ENCODE data around the gene ZBTB20. TPM values are rescaled to one million over a fixed set of nuclear protein-coding genes. Genes with fewer than 3 reads are reported as not detected.

ZBTB20 gene
- total RNA-seq, 1 donor from 2014 or later, result 30.4 TPM

- H3K4me1 Mint-ChIP-seq, result peaks cover 18% of the 10 kb centered on the region
- no peaks in the 10 kb centered on the region for H3K27me3 Mint-ChIP-seq (ENCODE audit: low read depth)
- no peak overlapping the region for H3K4me3 Mint-ChIP-seq
- no peak for TF ChIP-seq CTCF (IDR thresholded peaks at IDR 0.05; ENCODE audit: unreplicated experiment)
- H3K27ac Mint-ChIP-seq, result no peak overlapping the region
- no peaks in the 10 kb centered on the region for H3K9me3 Mint-ChIP-seq
- DNase-seq (ENCODE audit: low spot score in 2 of 2, unreplicated experiment in 2 of 2), result no peak
- no peaks in the 10 kb centered on the region for H3K36me3 Mint-ChIP-seq
Measured at GRCh38 chr3:114411811-114412803, 735.0 kb downstream of the ZBTB20 start.

GRCh38 chr3:114411190-114411668 lies 735.9 kb downstream of the ZBTB20 start:
- Mint-ChIP-seq H3K27ac (no peak overlapping the region), H3K27me3 (ENCODE audit: low read depth) (no peaks in the 10 kb centered on the region), H3K4me1 (peaks cover 18% of the 10 kb centered on the region), H3K9me3 (no peaks in the 10 kb centered on the region), H3K36me3 (no peaks in the 10 kb centered on the region), H3K4me3 (no peak overlapping the region)
- no peak for DNase-seq (ENCODE audit: low spot score in 2 of 2, unreplicated experiment in 2 of 2)
- TF ChIP-seq CTCF (IDR thresholded peaks at IDR 0.05; ENCODE audit: unreplicated experiment), result no peak

- H3K9me3 Mint-ChIP-seq, result no peaks in the 10 kb centered on the region
- H3K27ac Mint-ChIP-seq, result no peak overlapping the region
- H3K4me3 Mint-ChIP-seq, result no peak overlapping the region
- no peaks in the 10 kb centered on the region for H3K27me3 Mint-ChIP-seq (ENCODE audit: low read depth)
- no peaks in the 10 kb centered on the region for H3K36me3 Mint-ChIP-seq
- no peak for DNase-seq (ENCODE audit: low spot score in 2 of 2, unreplicated experiment in 2 of 2)
- no peak for TF ChIP-seq CTCF (IDR thresholded peaks at IDR 0.05; ENCODE audit: unreplicated experiment)
- H3K4me1 Mint-ChIP-seq, result peaks cover 18% of the 10 kb centered on the region
Measured at GRCh38 chr3:114408736-114409670, 738.1 kb downstream of the ZBTB20 start.

- no peak overlapping the region for H3K27ac Mint-ChIP-seq
- no peaks in the 10 kb centered on the region for H3K27me3 Mint-ChIP-seq (ENCODE audit: low read depth)
- TF ChIP-seq CTCF (IDR thresholded peaks at IDR 0.05; ENCODE audit: unreplicated experiment), result no peak
- no peaks in the 10 kb centered on the region for H3K36me3 Mint-ChIP-seq
- H3K4me1 Mint-ChIP-seq, result peaks cover 18% of the 10 kb centered on the region
- H3K4me3 Mint-ChIP-seq, result no peak overlapping the region
- H3K9me3 Mint-ChIP-seq, result no peaks in the 10 kb centered on the region
- no peak for DNase-seq (ENCODE audit: low spot score in 2 of 2, unreplicated experiment in 2 of 2)
Measured at GRCh38 chr3:114406922-114407321, 740.2 kb downstream of the ZBTB20 start.

GRCh38 chr3:114406286-114406685 lies 740.8 kb downstream of the ZBTB20 start:
- no peak for TF ChIP-seq CTCF (IDR thresholded peaks at IDR 0.05; ENCODE audit: unreplicated experiment)
- Mint-ChIP-seq H3K4me3 (no peak overlapping the region), H3K27me3 (ENCODE audit: low read depth) (no peaks in the 10 kb centered on the region), H3K27ac (no peak overlapping the region), H3K9me3 (no peaks in the 10 kb centered on the region), H3K36me3 (no peaks in the 10 kb centered on the region), H3K4me1 (peaks cover 21% of the 10 kb centered on the region)
- DNase-seq (ENCODE audit: low spot score in 2 of 2, unreplicated experiment in 2 of 2), result no peak

Data from mesothelial cell of epicardium (in vitro differentiated cells).